Activated T-helper 1 cell treated with anti-CD3 and anti-CD28 coated beads, Interleukin-2, amount 50 U/mL, for 16 hours (primary cell): Measurements from ENCODE around the gene UNC5C.

ENCODE experiments used
- DNase-seq, 2 donors: peaks; one replicate each; pipeline ENCODE4 v3.0.0-alpha.2; 2020; ENCODE audit warnings: low read depth in 1 of 2, low spot score in 1 of 2

The UNC5C gene

DNA sequence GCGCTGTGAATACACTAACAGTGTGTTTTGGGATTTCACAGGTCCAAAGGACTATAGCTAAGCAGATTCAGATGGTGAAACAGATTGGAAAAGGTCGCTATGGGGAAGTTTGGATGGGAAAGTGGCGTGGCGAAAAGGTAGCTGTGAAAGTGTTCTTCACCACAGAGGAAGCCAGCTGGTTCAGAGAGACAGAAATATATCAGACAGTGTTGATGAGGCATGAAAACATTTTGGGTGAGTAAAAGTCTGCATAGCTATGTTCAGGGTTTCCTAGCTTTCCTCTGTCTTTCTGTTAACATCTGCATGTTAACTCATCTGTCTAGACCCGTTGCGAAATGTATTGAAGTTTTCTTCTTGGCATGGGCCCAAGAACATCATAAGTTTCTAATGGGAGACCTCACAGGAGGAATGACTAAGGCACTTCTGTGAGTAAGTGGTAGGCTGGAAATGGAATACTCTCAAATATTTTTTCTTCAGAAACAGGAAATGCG, 418.9 kb downstream of the UNC5C start:
- DNase-seq, result no peak

DNA sequence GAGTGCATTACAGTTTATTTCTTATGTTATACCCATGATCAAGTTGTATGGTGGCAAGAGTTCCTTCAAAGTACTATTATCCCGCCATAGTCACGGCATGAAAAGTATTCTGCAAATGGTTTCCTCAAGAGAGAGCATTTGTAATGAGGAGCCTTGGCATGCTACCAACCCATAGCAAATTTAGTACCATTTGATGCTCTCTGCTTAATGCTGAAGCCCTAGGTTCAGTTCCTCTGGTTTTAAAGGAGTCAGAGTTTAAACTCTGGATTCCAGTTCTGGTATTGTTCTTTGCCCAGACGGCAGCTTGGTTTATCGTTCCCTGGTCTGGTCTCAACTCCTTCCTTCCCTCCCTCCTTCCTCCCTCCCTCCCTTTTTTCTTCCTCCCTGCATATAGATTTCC, 419.7 kb downstream of the UNC5C start:
- no peak for DNase-seq

DNA sequence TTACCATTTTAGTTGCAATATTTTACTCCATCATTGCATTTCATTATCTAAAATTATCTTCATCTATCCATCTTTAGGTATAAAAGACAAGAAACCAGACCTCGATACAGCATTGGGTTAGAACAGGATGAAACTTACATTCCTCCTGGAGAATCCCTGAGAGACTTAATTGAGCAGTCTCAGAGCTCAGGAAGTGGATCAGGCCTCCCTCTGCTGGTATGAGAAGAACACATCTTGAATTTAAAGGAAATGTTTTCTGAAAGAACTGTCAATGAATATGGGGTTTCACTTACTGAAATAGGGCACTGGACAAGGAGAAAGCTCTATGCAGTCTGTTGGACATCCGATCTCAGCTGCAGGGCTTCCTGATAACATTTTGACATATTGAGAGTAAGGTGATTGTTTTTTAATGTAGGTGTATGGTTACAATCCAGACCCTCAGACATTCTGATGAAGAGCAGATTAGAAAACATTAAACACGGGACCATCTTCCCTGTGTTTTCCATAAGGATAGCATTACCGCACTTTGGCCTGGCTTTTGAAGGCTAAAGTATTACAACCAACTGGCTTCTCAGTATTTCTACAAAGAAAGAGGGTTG, 423.8 kb downstream of the UNC5C start:
- no peak for DNase-seq

DNA sequence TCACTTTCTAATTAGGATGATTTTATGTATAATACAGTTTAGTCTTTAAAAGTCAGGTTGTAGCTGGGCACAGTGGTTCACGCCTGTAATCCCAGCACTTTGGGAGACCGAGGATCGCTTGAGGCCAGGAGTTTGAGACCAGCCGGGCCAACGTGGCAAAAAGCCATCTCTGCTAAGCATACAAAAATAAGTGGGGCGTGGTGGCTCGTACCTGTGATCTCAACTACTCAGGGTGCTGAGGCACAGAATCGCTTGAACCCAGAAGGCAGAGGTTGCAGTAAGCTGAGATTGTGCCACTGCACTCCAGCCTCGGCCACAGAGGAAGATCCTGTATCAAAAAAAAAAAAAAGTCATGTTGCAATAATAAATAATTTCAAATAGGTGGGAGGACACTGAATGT, 426.8 kb downstream of the UNC5C start:
- no peak for DNase-seq

DNA sequence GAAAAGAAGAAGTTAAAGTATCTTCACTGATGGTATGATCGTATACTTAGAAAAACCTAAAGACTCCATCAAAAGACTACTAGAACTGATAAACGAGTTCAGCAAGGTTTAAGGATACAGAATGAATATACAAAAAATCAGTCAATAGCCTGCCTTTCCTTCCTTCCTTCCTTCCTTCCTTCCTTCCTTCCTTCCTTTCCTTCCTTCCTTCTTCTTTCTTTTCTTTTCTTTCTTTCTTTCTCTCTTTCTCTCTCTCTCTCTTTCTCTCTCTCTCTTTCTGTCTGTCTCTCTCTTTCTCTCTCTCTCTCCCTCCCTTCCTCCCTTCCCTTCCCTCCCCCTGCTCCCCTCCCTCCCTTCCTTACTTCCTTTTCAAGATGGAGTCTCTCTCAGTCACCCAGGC, 428.3 kb downstream of the UNC5C start:
- no peak for DNase-seq

DNA sequence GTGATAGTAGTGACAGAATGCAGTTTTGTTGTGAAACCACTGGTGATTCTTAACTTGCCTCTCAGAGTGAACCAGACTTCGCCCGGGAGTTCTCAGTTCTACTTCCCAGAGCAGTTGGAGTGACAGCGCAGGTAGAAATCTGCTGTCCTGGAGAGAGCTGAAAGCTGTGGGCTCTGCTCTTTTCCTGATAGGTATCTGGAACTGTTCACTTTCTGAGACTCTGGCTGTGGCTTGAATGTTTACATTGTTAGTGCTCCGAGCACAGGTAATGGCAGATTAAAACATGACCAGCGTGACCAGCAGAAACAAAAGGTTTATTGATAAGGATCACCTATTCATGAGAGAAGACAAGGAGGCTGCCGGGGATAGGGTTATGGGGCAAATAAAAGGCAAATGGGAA, 430.3 kb downstream of the UNC5C start:
- DNase-seq, result no peak

DNA sequence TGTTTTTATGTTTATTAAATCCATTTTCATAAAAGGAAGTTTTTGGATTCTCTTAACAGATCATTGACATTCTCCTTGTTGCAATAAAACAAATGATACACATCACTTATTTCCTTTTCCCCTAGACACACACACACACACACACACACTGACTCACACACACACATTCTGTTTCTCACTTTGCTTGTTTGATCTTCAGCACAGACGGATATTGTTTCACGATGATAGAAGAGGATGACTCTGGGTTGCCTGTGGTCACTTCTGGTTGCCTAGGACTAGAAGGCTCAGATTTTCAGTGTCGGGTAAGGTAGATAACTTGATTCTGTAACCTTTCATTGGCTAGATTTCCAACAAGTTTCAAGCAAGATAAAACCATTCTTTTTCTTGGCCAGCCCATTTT, 434.3 kb downstream of the UNC5C start:
- DNase-seq, result no peak
